OCI-LY1 (cell line): ENCODE results near the gene ERG28.

Source experiments
- EZH2 ChIP-seq: fragments of 200-600 bp; sonication (generic), shearing (Covaris generic); IDR thresholded peaks from 2 replicates; pipeline ENCODE4 v1.8.0; 2017; ENCODE audit warnings: borderline replicate concordance, mixed run types, mild to moderate bottlenecking, antibody characterized with exemption, low read length, moderate library complexity, mixed read lengths
- TF ChIP-seq, protein P1 (sequence below): fragments of 200-600 bp; sonication (generic), shearing (Covaris generic); IDR thresholded peaks from 2 replicates; pipeline ENCODE4 v1.5.1; 2017; ENCODE audit warnings: mild to moderate bottlenecking, antibody characterized with exemption, low read length, moderate library complexity, mixed read lengths

DNA sequence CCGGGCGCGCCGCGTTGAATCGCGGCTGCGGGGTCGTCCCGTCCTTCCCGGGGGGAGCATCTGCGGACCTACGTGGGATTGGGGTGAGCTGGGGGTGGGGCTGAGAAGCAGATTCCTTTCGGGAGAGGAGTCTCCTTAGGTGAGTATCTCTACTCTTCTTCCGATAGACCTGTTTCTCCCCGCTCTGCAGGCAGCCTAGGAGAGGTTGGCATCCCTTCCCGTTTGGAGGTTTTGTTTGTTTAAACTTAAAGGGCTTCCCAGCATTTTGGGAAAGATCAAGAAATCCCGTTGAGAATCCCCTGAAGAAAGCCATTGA is 781 bp upstream of the ERG28 start:
- TF ChIP-seq, protein P1, sequence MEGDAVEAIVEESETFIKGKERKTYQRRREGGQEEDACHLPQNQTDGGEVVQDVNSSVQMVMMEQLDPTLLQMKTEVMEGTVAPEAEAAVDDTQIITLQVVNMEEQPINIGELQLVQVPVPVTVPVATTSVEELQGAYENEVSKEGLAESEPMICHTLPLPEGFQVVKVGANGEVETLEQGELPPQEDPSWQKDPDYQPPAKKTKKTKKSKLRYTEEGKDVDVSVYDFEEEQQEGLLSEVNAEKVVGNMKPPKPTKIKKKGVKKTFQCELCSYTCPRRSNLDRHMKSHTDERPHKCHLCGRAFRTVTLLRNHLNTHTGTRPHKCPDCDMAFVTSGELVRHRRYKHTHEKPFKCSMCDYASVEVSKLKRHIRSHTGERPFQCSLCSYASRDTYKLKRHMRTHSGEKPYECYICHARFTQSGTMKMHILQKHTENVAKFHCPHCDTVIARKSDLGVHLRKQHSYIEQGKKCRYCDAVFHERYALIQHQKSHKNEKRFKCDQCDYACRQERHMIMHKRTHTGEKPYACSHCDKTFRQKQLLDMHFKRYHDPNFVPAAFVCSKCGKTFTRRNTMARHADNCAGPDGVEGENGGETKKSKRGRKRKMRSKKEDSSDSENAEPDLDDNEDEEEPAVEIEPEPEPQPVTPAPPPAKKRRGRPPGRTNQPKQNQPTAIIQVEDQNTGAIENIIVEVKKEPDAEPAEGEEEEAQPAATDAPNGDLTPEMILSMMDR: no peak
- TF ChIP-seq EZH2: no peak
